ENCODE data around the gene WHRN. TPM values are rescaled to one million over a fixed set of nuclear protein-coding genes. Genes with fewer than 3 reads are reported as not detected.
A peak's percentile ranks its signal among the peaks of the same experiment; 100 is the strongest.

The WHRN gene
- total and polyA plus RNA-seq, 2 experiments from 2014 or later = 8.3 to 8.9 TPM

DNA sequence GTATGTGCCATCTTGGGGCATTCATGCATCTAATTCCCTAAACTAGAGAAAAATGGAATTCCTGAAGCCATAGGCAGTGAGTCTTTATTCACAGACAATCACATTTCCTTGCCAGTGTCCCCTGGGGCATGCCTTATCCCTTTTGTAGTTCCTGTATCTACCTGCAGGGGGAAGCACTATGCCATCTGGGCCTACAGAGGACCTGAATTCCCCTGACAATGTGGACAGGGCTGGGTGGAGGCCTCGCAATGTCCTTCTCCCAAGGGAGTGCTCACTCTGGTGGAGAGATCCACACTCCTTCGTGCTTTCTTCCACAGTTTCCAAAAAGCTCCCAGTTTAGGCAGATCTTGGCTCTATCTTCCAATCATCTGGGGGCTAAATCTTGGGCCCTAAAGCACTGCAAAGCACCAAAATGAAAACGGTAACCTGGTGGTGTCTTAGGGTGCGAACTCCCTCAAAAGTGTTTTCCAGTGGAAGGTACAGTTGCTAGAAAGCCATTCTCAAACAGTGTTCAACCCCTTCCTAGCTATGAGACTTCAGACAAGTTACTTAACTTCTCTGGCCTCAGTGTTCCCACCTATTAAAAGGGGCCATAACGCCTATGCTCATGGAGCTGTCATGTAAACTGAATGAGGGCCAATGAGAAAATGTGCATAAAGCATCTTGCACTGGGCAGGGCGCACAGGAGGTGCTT, 17.5 kb downstream of the WHRN start:
- peak; percentile 97 for ATAC-seq
- Histone ChIP-seq H2AFZ (no peak overlapping the region), H3F3A (replicated peaks; ENCODE audit: low read depth) (no peaks in the 10 kb centered on the region), H3K4me3 (no peak overlapping the region), H3K9me2 (ENCODE audit: insufficient read depth) (no peaks in the 10 kb centered on the region), H3K27ac (ENCODE audit: low read depth) (no peak overlapping the region), H3K4me1 (ENCODE audit: insufficient read depth) (peaks cover 3% of the 10 kb centered on the region; the same call in 1 of the 2 replicates), H3K36me3 (ENCODE audit: insufficient read depth) (no peaks in the 10 kb centered on the region), H3K4me2 (no peak overlapping the region), H3K79me2 (replicated peaks; ENCODE audit: insufficient read depth) (no peaks in the 10 kb centered on the region), H3K27me3 (ENCODE audit: insufficient read depth) (no peaks in the 10 kb centered on the region), H4K20me1 (replicated peaks; ENCODE audit: insufficient read depth) (no peaks in the 10 kb centered on the region; the same call in 1 of the 2 replicates)
- TF ChIP-seq CTCF (conservative IDR thresholded peaks at IDR 0.05; ENCODE audit: low read depth in 2 of 2) (peak; percentile 89 to 95), EZH2 (IDR thresholded peaks at IDR 0.05; ENCODE audit: low read depth, unreplicated experiment) (no peak), POLR2AphosphoS5 (IDR thresholded peaks at IDR 0.05; ENCODE audit: low read depth) (no peak), ZNF331 (CRISPR knock-in tag; IDR thresholded peaks at IDR 0.05; ENCODE audit: low read depth) (no peak), JUNB (IDR thresholded peaks at IDR 0.05; ENCODE audit: unreplicated experiment) (no peak), STAT1 (IDR thresholded peaks at IDR 0.05; ENCODE audit: unreplicated experiment) (no peak)
- TF ChIP-seq, protein P1, sequence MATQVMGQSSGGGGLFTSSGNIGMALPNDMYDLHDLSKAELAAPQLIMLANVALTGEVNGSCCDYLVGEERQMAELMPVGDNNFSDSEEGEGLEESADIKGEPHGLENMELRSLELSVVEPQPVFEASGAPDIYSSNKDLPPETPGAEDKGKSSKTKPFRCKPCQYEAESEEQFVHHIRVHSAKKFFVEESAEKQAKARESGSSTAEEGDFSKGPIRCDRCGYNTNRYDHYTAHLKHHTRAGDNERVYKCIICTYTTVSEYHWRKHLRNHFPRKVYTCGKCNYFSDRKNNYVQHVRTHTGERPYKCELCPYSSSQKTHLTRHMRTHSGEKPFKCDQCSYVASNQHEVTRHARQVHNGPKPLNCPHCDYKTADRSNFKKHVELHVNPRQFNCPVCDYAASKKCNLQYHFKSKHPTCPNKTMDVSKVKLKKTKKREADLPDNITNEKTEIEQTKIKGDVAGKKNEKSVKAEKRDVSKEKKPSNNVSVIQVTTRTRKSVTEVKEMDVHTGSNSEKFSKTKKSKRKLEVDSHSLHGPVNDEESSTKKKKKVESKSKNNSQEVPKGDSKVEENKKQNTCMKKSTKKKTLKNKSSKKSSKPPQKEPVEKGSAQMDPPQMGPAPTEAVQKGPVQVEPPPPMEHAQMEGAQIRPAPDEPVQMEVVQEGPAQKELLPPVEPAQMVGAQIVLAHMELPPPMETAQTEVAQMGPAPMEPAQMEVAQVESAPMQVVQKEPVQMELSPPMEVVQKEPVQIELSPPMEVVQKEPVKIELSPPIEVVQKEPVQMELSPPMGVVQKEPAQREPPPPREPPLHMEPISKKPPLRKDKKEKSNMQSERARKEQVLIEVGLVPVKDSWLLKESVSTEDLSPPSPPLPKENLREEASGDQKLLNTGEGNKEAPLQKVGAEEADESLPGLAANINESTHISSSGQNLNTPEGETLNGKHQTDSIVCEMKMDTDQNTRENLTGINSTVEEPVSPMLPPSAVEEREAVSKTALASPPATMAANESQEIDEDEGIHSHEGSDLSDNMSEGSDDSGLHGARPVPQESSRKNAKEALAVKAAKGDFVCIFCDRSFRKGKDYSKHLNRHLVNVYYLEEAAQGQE (IDR thresholded peaks at IDR 0.05; ENCODE audit: unreplicated experiment) = no peak
- TF ChIP-seq, protein P2, sequence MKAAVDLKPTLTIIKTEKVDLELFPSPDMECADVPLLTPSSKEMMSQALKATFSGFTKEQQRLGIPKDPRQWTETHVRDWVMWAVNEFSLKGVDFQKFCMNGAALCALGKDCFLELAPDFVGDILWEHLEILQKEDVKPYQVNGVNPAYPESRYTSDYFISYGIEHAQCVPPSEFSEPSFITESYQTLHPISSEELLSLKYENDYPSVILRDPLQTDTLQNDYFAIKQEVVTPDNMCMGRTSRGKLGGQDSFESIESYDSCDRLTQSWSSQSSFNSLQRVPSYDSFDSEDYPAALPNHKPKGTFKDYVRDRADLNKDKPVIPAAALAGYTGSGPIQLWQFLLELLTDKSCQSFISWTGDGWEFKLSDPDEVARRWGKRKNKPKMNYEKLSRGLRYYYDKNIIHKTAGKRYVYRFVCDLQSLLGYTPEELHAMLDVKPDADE (IDR thresholded peaks at IDR 0.05) = no peak
- no peaks in the 10 kb centered on the region for H3K27me3 Mint-ChIP-seq (ENCODE audit: insufficient read depth, low read depth, poor library complexity)
- H3K4me1 Mint-ChIP-seq = peaks cover 7% of the 10 kb centered on the region; the same call in 2 of the 3 replicates
- peak; percentile 87 for DNase-seq (ENCODE audit: low spot score)
- no peaks in the 10 kb centered on the region for H3K36me3 Mint-ChIP-seq (ENCODE audit: low read depth)
- H3K9me3 Mint-ChIP-seq = no peaks in the 10 kb centered on the region
- no peak overlapping the region for H3K27ac Mint-ChIP-seq
- no peak overlapping the region for H3K4me3 Mint-ChIP-seq

Data from GM23338 (cell line).